Lower leg skin (tissue), 4 donors: ENCODE measurements around the gene FCAMR. TPM values are rescaled to one million over a fixed set of nuclear protein-coding genes. Genes with fewer than 3 reads are reported as not detected.

Source experiments
- DNase-seq, 2 donors: peaks; one replicate each; pipeline ENCODE4 v3.0.0-alpha.2; 2019; ENCODE audit warnings: low spot score in 2 of 2
- H3K4me3 ChIP-seq: fragments of 200-600 bp; sonication (generic); 2 replicates; pipeline ENCODE4 v1.5.1; 2017; ENCODE audit warnings: mild to moderate bottlenecking, low read depth; ENCODE audit not compliant: poor library complexity, severe bottlenecking
- CTCF ChIP-seq, 3 donors: fragments of 450-650 bp; IDR thresholded peaks; one replicate each; pipeline ENCODE4 v1.5.1; 2016; ENCODE audit warnings: antibody characterized with exemption in 3 of 3, mild to moderate bottlenecking in 3 of 3, moderate library complexity in 2 of 3
- POLR2A ChIP-seq, 2 donors: fragments of 450-650 bp; IDR thresholded peaks; one replicate each; pipeline ENCODE4 v1.6.1; 2016 to 2017; ENCODE audit warnings: antibody characterized with exemption in 2 of 2, mild to moderate bottlenecking in 1 of 2, moderate library complexity in 1 of 2
- WGBS, 2 donors: methylation state at CpG; one replicate each; pipeline ENCODE4 v1.1.5; 2018; 5-methylcytosine and 5-hydroxymethylcytosine counted together
- intact Hi-C: fragments of 100-400 bp; cut with DNase I; formaldehyde crosslinking; loops from one replicate; pipeline ENCODE4 v1.15.0; 2023; ENCODE audit warnings: low total_unique reads
- total RNA-seq, 4 donors: library from RNA; depleted of rRNA; stranded (reverse); fragments of >200 nt; gene quantifications; one replicate each; pipeline ENCODE4 v1.1.0, GENCODE V29; 2016

The FCAMR gene
- total RNA-seq, 4 donors from 2014 or later: not detected

GRCh38 chr1:207015791-207016190, 45.5 kb upstream of the FCAMR start:
- H3K4me3 ChIP-seq: no peak overlapping the region
- no peak for DNase-seq
- TF ChIP-seq POLR2A (IDR thresholded peaks at IDR 0.05): no peak
- no peak for TF ChIP-seq CTCF (IDR thresholded peaks at IDR 0.05)
- WGBS, 2 donors: 83 to 91% methylated on average over 3 of the region's 3 CpGs
- intact Hi-C loops: no loop called here

GRCh38 chr1:207014728-207015127, 44.5 kb upstream of the FCAMR start:
- TF ChIP-seq CTCF (IDR thresholded peaks at IDR 0.05) (no peak), POLR2A (IDR thresholded peaks at IDR 0.05) (no peak)
- intact Hi-C loops: no loop called here
- 88 to 91% methylated on average over 3 of the region's 3 CpGs for WGBS, 2 donors

GRCh38 chr1:207013321-207014085, 43.2 kb upstream of the FCAMR start:
- no peak for DNase-seq
- no peak for TF ChIP-seq POLR2A (IDR thresholded peaks at IDR 0.05)
- no peak for TF ChIP-seq CTCF (IDR thresholded peaks at IDR 0.05)
- intact Hi-C loops: no loop called here
- no peak overlapping the region for H3K4me3 ChIP-seq
- WGBS, 2 donors: 91 to 95% methylated on average over 6 of the region's 6 CpGs

More at GRCh38 chr1:207014728-207015127, 44.5 kb upstream of the FCAMR start:
- no peak overlapping the region for H3K4me3 ChIP-seq
- DNase-seq: no peak

GRCh38 chr1:207010726-207011125, 40.5 kb upstream of the FCAMR start:
- WGBS, 2 donors: 86 to 96% methylated on average over 2 of the region's 2 CpGs
- intact Hi-C loops: no loop called here

GRCh38 chr1:207009945-207010344, 39.7 kb upstream of the FCAMR start:
- intact Hi-C loops: no loop called here
- H3K4me3 ChIP-seq: no peak overlapping the region
- TF ChIP-seq POLR2A (IDR thresholded peaks at IDR 0.05) (no peak), CTCF (IDR thresholded peaks at IDR 0.05) (no peak)
- WGBS, 2 donors: 77 to 90% methylated on average over 7 of the region's 7 CpGs
- DNase-seq: no peak

More at GRCh38 chr1:207010726-207011125, 40.5 kb upstream of the FCAMR start:
- TF ChIP-seq POLR2A (IDR thresholded peaks at IDR 0.05) (no peak), CTCF (IDR thresholded peaks at IDR 0.05) (no peak)
- no peak for DNase-seq
- no peak overlapping the region for H3K4me3 ChIP-seq
